ENCODE measurements around the gene ZNF841. TPM values are rescaled to one million over a fixed set of nuclear protein-coding genes. Genes with fewer than 3 reads are reported as not detected.

Gene ZNF841
- total and polyA plus RNA-seq, 9 of the 15 experiments (the other 6 are each of a cell fraction or from before 2014, with no cell fraction given) = 3.1 to 17.1 (median 11.0) TPM

- TF ChIP-seq AFF1 (IDR thresholded peaks at IDR 0.05; ENCODE audit: low read depth in 1 of 2, partially characterized antibody in 2 of 2) (no peak), ESRRA (IDR thresholded peaks at IDR 0.05; ENCODE audit: borderline replicate concordance, low read depth) (no peak), FOXA1 (IDR thresholded peaks at IDR 0.05; ENCODE audit: borderline replicate concordance) (no peak), TFAP4 (CRISPR knock-in tag; IDR thresholded peaks at IDR 0.05; ENCODE audit: borderline replicate concordance) (peak; percentile 36; the same call in 1 of the 2 replicates), ZNF75A (CRISPR knock-in tag; IDR thresholded peaks at IDR 0.05) (no peak), ZNF518B (CRISPR knock-in tag; IDR thresholded peaks at IDR 0.05) (no peak), NCOR1 (IDR thresholded peaks at IDR 0.05) (no peak), ZNF766 (CRISPR knock-in tag; conservative IDR thresholded peaks at IDR 0.05) (0 out of 2 replicates have a peak, but pooled peaks have one; percentile 41), LCOR (CRISPR knock-in tag; IDR thresholded peaks at IDR 0.05) (no peak), E2F8 (IDR thresholded peaks at IDR 0.05; ENCODE audit: low read depth, partially characterized antibody) (peak; percentile 68), TRIM25 (IDR thresholded peaks at IDR 0.05; ENCODE audit: borderline replicate concordance) (no peak), EWSR1 (IDR thresholded peaks at IDR 0.05; ENCODE audit: borderline replicate concordance, low read depth, partially characterized antibody) (no peak)
These were observed at the start of gene ZNF841 (continued) for GRCh38 chr19:52095172-52096014.
